HepG2 (cell line): Measurements from ENCODE around the gene PLD6. TPM values are rescaled to one million over a fixed set of nuclear protein-coding genes. Genes with fewer than 3 reads are reported as not detected.

Experiments
- ATAC-seq: fragments of 200-7000 bp; cut with Tn5 transposase; 3 replicates; pipeline ENCODE4 v1.9.1; 2020; ENCODE audit warnings: mild to moderate bottlenecking, moderate library complexity
- BruUV-seq: library from RNA; stranded (reverse); fragments of 400-500 nt; replicated peaks from 2 replicates; lab custom pipeline; 2021; lab: Mats Ljungman, UMichigan
- CTCF ChIA-PET: fragments of 300-600 bp; formaldehyde crosslinking; extraction: SDS; loops from one replicate; lab custom pipeline; 2021; ENCODE audit warnings: low total read pairs, inconsistent platforms, low intra/inter-chr PET ratio; lab: Yijun Ruan, JAX
- POLR2A ChIA-PET: fragments of 350-600 bp; sonication (Branson Sonifier 250); formaldehyde crosslinking; loops from one replicate; lab custom pipeline; 2020; ENCODE audit warnings: antibody characterized with exemption, inconsistent platforms; lab: Yijun Ruan, JAX
- DNase-seq: peaks from one replicate; pipeline ENCODE4 v3.0.0-alpha.2; 2015; ENCODE audit warnings: low spot score
- FAIRE-seq: peaks from 3 replicates; lab custom pipeline; 2011; peaks lifted over from hg19 to GRCh38; lab: Jason Lieb, UNC
- H2AFZ ChIP-seq: one replicate; pipeline ENCODE4 v1.6.1; 2011; ENCODE audit warnings: low read length, inconsistent platforms
- H3K27ac ChIP-seq: fragments of 300-600 bp; 3 replicates; pipeline ENCODE4 v1.8.0; 2011; ENCODE audit warnings: mixed run types, mild to moderate bottlenecking, mixed read lengths, low read length, inconsistent platforms; ENCODE audit not compliant: insufficient read depth; ENCODE audit errors: extremely low read length
- H3K27me3 ChIP-seq, 2 experiments: fragments of 200-600 bp in 1 of 2; 2 replicates in 1 of 2; 3 replicates in 1 of 2; pipeline versions ENCODE4 v1.6.0 to v1.8.0; 2011; ENCODE audit warnings: low read length in 2 of 2, mild to moderate bottlenecking in 2 of 2, moderate library complexity in 2 of 2, inconsistent platforms in 1 of 2; ENCODE audit not compliant: insufficient read depth in 2 of 2, control insufficient read depth in 1 of 2
- H3K36me3 ChIP-seq, 2 experiments: fragments of 200-600 bp in 1 of 2; replicated peaks in 1 of 2; 2 replicates in 1 of 2; 3 replicates in 1 of 2; pipeline versions ENCODE4 v1.5.1 to v1.8.0; 2011; ENCODE audit warnings: low read length in 2 of 2, inconsistent platforms in 1 of 2; ENCODE audit not compliant: insufficient read depth in 2 of 2, control insufficient read depth in 1 of 2
- H3K4me1 ChIP-seq: 2 replicates; pipeline ENCODE4 v1.5.1; 2012; ENCODE audit warnings: low read length, inconsistent platforms; ENCODE audit not compliant: insufficient read depth
- H3K4me2 ChIP-seq: 2 replicates; pipeline ENCODE4 v1.6.0; 2011; ENCODE audit warnings: low read depth, low read length, inconsistent platforms
- H3K4me3 ChIP-seq, 3 experiments: fragments of 200-600 bp in 1 of 3; sonication (generic), shearing (Covaris generic) in 1 of 3; replicated peaks in 1 of 3; 2 replicates each; pipeline ENCODE4 v1.5.1; 2011 to 2016; ENCODE audit warnings: low read length in 3 of 3, inconsistent platforms in 2 of 3, low read depth in 2 of 3, mild to moderate bottlenecking in 2 of 3, control low read depth in 1 of 3, mixed read lengths in 1 of 3; ENCODE audit not compliant: insufficient read depth in 1 of 3
- H3K79me2 ChIP-seq: one replicate; pipeline ENCODE4 v1.6.1; 2011; ENCODE audit warnings: low read length, inconsistent platforms; ENCODE audit not compliant: insufficient read depth
- H3K9ac ChIP-seq: 2 replicates; pipeline ENCODE4 v1.6.0; 2011; ENCODE audit warnings: mild to moderate bottlenecking, low read depth, low read length, inconsistent platforms; ENCODE audit not compliant: insufficient read depth
- H3K9me3 ChIP-seq: 2 replicates; pipeline ENCODE4 v1.5.1; 2012; ENCODE audit warnings: mild to moderate bottlenecking, low read length
- H4K20me1 ChIP-seq: 2 replicates; pipeline ENCODE4 v1.6.0; 2011; ENCODE audit warnings: inconsistent platforms, mild to moderate bottlenecking, low read length, moderate library complexity; ENCODE audit not compliant: insufficient read depth
- GLI4 ChIP-seq: sonication (generic); formaldehyde crosslinking; IDR thresholded peaks from 2 replicates; pipeline ENCODE4 v1.5.1; 2020; ENCODE audit warnings: missing genetic modification reagents, mild to moderate bottlenecking, moderate library complexity, borderline replicate concordance
- HCFC1 ChIP-seq: fragments of 150-350 bp; IDR thresholded peaks from 2 replicates; pipeline ENCODE4 v1.6.1; 2014; ENCODE audit warnings: low read depth, low read length
- HOXA7 ChIP-seq: sonication (generic); formaldehyde crosslinking; IDR thresholded peaks from 2 replicates; pipeline ENCODE4 v1.8.1; 2022; ENCODE audit warnings: mild to moderate bottlenecking, missing genetic modification reagents, moderate library complexity
- JDP2 ChIP-seq: sonication (generic); formaldehyde crosslinking; IDR thresholded peaks from 2 replicates; pipeline ENCODE4 v1.8.1; 2022; ENCODE audit warnings: missing genetic modification reagents, borderline replicate concordance
- MIER2 ChIP-seq: IDR thresholded peaks from 2 replicates; pipeline ENCODE4 v1.6.1; 2016; ENCODE audit warnings: missing biosample characterization, missing genetic modification reagents
- NCOA2 ChIP-seq: sonication (generic); formaldehyde crosslinking; IDR thresholded peaks from 2 replicates; pipeline ENCODE4 v1.8.0; 2022; ENCODE audit warnings: inconsistent platforms
- PAWR ChIP-seq: sonication (generic); formaldehyde crosslinking; IDR thresholded peaks from 2 replicates; pipeline ENCODE4 v1.4.0; 2020; ENCODE audit warnings: missing genetic modification reagents, mild to moderate bottlenecking, borderline replicate concordance
- REL ChIP-seq: sonication (generic); formaldehyde crosslinking; conservative IDR thresholded peaks from 2 replicates; pipeline ENCODE4 v1.8.0; 2022; ENCODE audit warnings: mild to moderate bottlenecking, missing genetic modification reagents, moderate library complexity
- RFX1 ChIP-seq: fragments of 450-650 bp; IDR thresholded peaks from 2 replicates; pipeline ENCODE4 v1.6.1; 2017
- ZIK1 ChIP-seq: sonication (generic); formaldehyde crosslinking; IDR thresholded peaks from 2 replicates; pipeline ENCODE4 v1.5.0; 2020; ENCODE audit warnings: mild to moderate bottlenecking, low read depth, missing genetic modification reagents, borderline replicate concordance
- ZNF180 ChIP-seq: sonication (generic); formaldehyde crosslinking; IDR thresholded peaks from 2 replicates; pipeline ENCODE4 v1.4.0; 2020; ENCODE audit warnings: low read depth, missing genetic modification reagents, borderline replicate concordance
- ZNF224 ChIP-seq: sonication (generic); formaldehyde crosslinking; IDR thresholded peaks from 2 replicates; pipeline ENCODE4 v1.5.0; 2020; ENCODE audit warnings: mild to moderate bottlenecking, missing genetic modification reagents
- ZNF264 ChIP-seq: sonication (generic); formaldehyde crosslinking; IDR thresholded peaks from 2 replicates; pipeline ENCODE4 v1.4.0; 2020; ENCODE audit warnings: missing genetic modification reagents
- ZNF317 ChIP-seq: sonication (generic); formaldehyde crosslinking; IDR thresholded peaks from 2 replicates; pipeline ENCODE4 v1.5.0; 2020; ENCODE audit warnings: mild to moderate bottlenecking, missing genetic modification reagents
- ZNF549 ChIP-seq: sonication (generic); formaldehyde crosslinking; IDR thresholded peaks from 2 replicates; pipeline ENCODE4 v1.5.0; 2020; ENCODE audit warnings: missing genetic modification reagents
- ZNF563 ChIP-seq: sonication (generic); formaldehyde crosslinking; IDR thresholded peaks from 2 replicates; pipeline ENCODE4 v1.8.0; 2022; ENCODE audit warnings: mild to moderate bottlenecking, moderate library complexity, missing genetic modification reagents
- ZNF567 ChIP-seq: sonication (generic); formaldehyde crosslinking; IDR thresholded peaks from 2 replicates; pipeline ENCODE4 v1.8.1; 2023; ENCODE audit warnings: mild to moderate bottlenecking, missing genetic modification reagents, borderline replicate concordance
- ZNF777 ChIP-seq: sonication (generic); formaldehyde crosslinking; IDR thresholded peaks from 2 replicates; pipeline ENCODE4 v1.4.0; 2020; ENCODE audit warnings: missing genetic modification reagents
- ZNF788 ChIP-seq: sonication (generic); formaldehyde crosslinking; IDR thresholded peaks from 2 replicates; pipeline ENCODE4 v1.5.0; 2020; ENCODE audit warnings: mild to moderate bottlenecking, missing genetic modification reagents, borderline replicate concordance
- WGBS: methylation state at CpG from one replicate; pipeline ENCODE4 v1.1.6; 2017; ENCODE audit warnings: low lambda C conversion rate; 5-methylcytosine and 5-hydroxymethylcytosine counted together
- in situ Hi-C: cut with HindIII; loops from 2 replicates; pipeline ENCODE4 v1.10.0; 2017; ENCODE audit warnings: low pct_unique_long_range_greater_than_20kb; ENCODE audit not compliant: extremely low pct_ligation_motif_present
- intact Hi-C: fragments of 100-400 bp; cut with micrococcal nuclease; formaldehyde crosslinking; loops from one replicate; pipeline ENCODE4 v1.10.0; 2022; ENCODE audit not compliant: unreplicated experiment
- polyA plus RNA-seq, 8 experiments: library from polyadenylated mRNA; depleted of rRNA in 3 of 8; stranded (reverse) in 7 of 8; unstranded in 1 of 8; fragments of >200 nt; fragmentation: Illumina TruSeq in 4 of 8; extraction: Trizol in 4 of 8; gene quantifications; 2 replicates each; pipeline versions ENCODE4 v1.2.1 to v1.2.3, GENCODE V29; 2011 to 2016; ENCODE audit warnings: low read depth in 4 of 8, missing spikeins in 1 of 8, mixed read lengths in 1 of 8; ENCODE audit not compliant: insufficient read depth in 1 of 8
- total RNA-seq, 5 experiments: library from RNA; depleted of rRNA; stranded (reverse); fragments of >200 nt; fragmentation: Illumina TruSeq; extraction: Trizol; gene quantifications; 2 replicates each; pipeline ENCODE4 v1.2.3, GENCODE V29; 2016; ENCODE audit warnings: low read depth in 1 of 5
- TF ChIP-seq, protein P1 (sequence below): sonication (generic); formaldehyde crosslinking; IDR thresholded peaks from 2 replicates; pipeline ENCODE4 v1.5.1; 2020; ENCODE audit warnings: missing genetic modification reagents, mild to moderate bottlenecking, borderline replicate concordance
- TF ChIP-seq, protein P2 (sequence below): sonication (generic); formaldehyde crosslinking; IDR thresholded peaks from 2 replicates; pipeline ENCODE4 v1.4.0; 2020; ENCODE audit warnings: mild to moderate bottlenecking, low read depth, missing genetic modification reagents
- TF ChIP-seq, protein P3 (sequence below): sonication (generic); formaldehyde crosslinking; conservative IDR thresholded peaks from 2 replicates; pipeline ENCODE4 v1.8.0; 2022; ENCODE audit warnings: missing genetic modification reagents
- TF ChIP-seq, protein P4 (sequence below): sonication (generic); formaldehyde crosslinking; IDR thresholded peaks from 2 replicates; pipeline ENCODE4 v1.4.0; 2020; ENCODE audit warnings: mild to moderate bottlenecking, missing genetic modification reagents

PLD6 gene
- total and polyA plus RNA-seq, 2 of the 13 experiments (the other 11 are each of a cell fraction or from before 2014, with no cell fraction given), result 5.2 to 11.4 TPM

DNA sequence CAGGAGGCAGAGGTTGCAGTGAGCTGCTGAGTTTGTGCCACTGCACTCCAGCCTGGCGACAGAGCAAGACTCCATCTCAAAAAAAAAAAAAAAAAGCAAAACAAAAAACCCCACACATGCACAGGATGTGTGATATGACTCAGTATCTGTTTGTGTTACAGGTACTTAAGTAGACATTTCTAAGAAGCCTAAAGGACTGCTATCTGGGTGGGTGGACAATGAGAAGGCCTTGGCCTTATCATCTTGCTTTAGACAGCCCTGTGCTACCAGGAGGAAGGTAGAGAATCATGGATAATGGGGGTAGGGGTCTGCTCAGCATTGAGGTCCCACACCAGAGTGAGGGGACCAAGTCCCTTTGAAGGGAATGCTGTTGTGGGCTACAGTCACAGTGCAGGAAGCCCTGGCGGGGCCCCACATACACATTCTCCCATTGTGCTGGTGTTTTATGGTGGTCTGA, 26.7 kb downstream of the PLD6 start (continued):
- TF ChIP-seq ZNF563 (CRISPR knock-in tag) (no peak), ZNF180 (CRISPR knock-in tag) (no peak), ZNF567 (CRISPR knock-in tag) (no peak), ZIK1 (CRISPR knock-in tag) (no peak), PAWR (no peak), ZNF264 (CRISPR knock-in tag) (no peak)
- TF ChIP-seq, protein P1, sequence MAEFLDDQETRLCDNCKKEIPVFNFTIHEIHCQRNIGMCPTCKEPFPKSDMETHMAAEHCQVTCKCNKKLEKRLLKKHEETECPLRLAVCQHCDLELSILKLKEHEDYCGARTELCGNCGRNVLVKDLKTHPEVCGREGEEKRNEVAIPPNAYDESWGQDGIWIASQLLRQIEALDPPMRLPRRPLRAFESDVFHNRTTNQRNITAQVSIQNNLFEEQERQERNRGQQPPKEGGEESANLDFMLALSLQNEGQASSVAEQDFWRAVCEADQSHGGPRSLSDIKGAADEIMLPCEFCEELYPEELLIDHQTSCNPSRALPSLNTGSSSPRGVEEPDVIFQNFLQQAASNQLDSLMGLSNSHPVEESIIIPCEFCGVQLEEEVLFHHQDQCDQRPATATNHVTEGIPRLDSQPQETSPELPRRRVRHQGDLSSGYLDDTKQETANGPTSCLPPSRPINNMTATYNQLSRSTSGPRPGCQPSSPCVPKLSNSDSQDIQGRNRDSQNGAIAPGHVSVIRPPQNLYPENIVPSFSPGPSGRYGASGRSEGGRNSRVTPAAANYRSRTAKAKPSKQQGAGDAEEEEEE, result no peak

DNA sequence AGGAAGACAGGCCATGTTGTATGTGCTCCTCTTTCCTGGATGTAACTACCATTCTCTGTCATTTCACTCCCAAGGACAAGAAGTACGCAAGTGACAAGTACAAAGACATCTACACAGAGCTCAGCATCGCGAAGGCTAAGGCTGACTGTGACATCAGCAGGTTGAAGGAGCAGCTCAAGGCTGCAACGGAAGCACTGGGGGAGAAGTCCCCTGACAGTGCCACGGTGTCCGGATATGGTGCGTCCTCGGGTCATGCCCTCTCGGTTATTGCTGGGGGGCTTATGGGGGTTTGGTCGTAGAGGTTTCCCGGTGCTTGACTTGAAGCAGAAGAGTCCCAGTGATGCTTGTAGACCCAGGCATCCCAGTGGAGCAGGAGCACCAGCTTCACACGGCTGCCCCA, 29.0 kb downstream of the PLD6 start:
- ATAC-seq, result no peak
- WGBS, result 100% methylated on average over 4 of the region's 12 CpGs
- H3K27ac ChIP-seq, result no peak overlapping the region
- H3K4me3 ChIP-seq, result no peak overlapping the region
- H3K9ac ChIP-seq, result no peak overlapping the region
- ChIA-PET CTCF (no interaction called here), POLR2A (no interaction called here)
- H3K4me1 ChIP-seq, result no peaks in the 10 kb centered on the region
- intact Hi-C loops, result no loop called here
- no peaks in the 10 kb centered on the region for H3K9me3 ChIP-seq
- in situ Hi-C loops, result no loop called here
- no peak overlapping the region for H2AFZ ChIP-seq
- no peaks in the 10 kb centered on the region for H3K79me2 ChIP-seq
- H4K20me1 ChIP-seq, result no peaks in the 10 kb centered on the region
- no peak for FAIRE-seq
- DNase-seq, result no peak
- no peaks in the 10 kb centered on the region for H3K27me3 ChIP-seq
- peaks cover 30 to 77% of the 10 kb centered on the region in 2 experiments; a peak in 4 of 5 replicates for H3K36me3 ChIP-seq
- no peak overlapping the region for H3K4me2 ChIP-seq
- BruUV-seq, result no TSS peak
- TF ChIP-seq REL (CRISPR knock-in tag) (no peak), ZNF224 (CRISPR knock-in tag) (no peak), RFX1 (no peak), ZNF317 (no peak), NCOA2 (CRISPR knock-in tag) (no peak), HOXA7 (no peak), ZNF777 (no peak), MIER2 (CRISPR knock-in tag) (no peak), ZNF788 (CRISPR knock-in tag) (no peak), JDP2 (CRISPR knock-in tag) (no peak), GLI4 (no peak), HCFC1 (no peak), ZNF549 (CRISPR knock-in tag) (no peak)
- TF ChIP-seq, protein P2, sequence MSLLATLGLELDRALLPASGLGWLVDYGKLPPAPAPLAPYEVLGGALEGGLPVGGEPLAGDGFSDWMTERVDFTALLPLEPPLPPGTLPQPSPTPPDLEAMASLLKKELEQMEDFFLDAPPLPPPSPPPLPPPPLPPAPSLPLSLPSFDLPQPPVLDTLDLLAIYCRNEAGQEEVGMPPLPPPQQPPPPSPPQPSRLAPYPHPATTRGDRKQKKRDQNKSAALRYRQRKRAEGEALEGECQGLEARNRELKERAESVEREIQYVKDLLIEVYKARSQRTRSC (CRISPR knock-in tag), result no peak
- TF ChIP-seq, protein P3, sequence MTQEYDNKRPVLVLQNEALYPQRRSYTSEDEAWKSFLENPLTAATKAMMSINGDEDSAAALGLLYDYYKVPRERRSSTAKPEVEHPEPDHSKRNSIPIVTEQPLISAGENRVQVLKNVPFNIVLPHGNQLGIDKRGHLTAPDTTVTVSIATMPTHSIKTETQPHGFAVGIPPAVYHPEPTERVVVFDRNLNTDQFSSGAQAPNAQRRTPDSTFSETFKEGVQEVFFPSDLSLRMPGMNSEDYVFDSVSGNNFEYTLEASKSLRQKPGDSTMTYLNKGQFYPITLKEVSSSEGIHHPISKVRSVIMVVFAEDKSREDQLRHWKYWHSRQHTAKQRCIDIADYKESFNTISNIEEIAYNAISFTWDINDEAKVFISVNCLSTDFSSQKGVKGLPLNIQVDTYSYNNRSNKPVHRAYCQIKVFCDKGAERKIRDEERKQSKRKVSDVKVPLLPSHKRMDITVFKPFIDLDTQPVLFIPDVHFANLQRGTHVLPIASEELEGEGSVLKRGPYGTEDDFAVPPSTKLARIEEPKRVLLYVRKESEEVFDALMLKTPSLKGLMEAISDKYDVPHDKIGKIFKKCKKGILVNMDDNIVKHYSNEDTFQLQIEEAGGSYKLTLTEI, result no peak
- TF ChIP-seq, protein P4, sequence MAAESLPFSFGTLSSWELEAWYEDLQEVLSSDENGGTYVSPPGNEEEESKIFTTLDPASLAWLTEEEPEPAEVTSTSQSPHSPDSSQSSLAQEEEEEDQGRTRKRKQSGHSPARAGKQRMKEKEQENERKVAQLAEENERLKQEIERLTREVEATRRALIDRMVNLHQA (CRISPR knock-in tag), result no peak
